ENCODE data around the gene YJEFN3.

The YJEFN3 gene

DNA sequence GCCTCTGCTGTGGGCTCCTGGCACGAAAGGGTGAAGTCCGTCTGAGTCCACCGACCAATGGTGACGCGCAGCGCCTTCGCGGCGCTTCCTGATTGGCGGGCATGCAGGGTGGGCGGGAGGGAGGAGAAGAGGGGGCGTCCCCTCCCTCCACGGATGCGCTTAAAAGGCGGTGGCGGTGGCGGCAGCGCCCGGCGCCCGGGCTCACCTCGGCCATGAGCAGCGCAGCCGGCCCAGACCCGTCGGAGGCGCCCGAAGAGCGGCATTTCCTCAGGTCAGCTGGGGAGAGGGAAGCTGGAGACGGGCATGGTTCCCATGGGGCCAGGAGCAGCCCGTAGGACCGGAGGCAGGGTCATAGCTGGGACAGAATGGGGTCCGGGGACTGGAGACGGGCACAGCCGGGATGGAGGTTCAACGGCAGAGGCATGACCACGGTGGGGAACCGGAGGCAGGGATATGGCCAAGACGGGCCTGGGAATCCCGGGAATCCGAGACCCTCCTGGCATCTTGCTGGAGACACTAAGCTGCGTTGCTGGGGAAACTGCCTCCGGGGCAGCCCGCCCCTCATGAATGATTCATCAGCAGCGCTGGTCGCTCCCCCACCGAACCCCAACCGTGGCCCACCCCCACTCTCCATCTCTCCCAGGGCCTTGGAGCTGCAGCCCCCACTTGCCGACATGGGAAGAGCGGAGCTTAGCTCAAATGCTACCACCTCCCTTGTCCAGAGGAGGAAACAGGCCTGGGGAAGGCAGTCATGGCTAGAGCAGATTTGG, at the start of gene YJEFN3:
Gene YJEFN3, plus strand, starts transcription at position 191 of the 770 bp plus-strand sequence. Its CDS starts 22 bp downstream, at position 213.
- no peak for DNase-seq

- no peak for DNase-seq
Observed at GRCh38 chr19:19480688-19481087, 48.0 kb upstream of the YJEFN3 start.

GRCh38 chr19:19482809-19483596, 45.7 kb upstream of the YJEFN3 start:
- no peak for DNase-seq

DNA sequence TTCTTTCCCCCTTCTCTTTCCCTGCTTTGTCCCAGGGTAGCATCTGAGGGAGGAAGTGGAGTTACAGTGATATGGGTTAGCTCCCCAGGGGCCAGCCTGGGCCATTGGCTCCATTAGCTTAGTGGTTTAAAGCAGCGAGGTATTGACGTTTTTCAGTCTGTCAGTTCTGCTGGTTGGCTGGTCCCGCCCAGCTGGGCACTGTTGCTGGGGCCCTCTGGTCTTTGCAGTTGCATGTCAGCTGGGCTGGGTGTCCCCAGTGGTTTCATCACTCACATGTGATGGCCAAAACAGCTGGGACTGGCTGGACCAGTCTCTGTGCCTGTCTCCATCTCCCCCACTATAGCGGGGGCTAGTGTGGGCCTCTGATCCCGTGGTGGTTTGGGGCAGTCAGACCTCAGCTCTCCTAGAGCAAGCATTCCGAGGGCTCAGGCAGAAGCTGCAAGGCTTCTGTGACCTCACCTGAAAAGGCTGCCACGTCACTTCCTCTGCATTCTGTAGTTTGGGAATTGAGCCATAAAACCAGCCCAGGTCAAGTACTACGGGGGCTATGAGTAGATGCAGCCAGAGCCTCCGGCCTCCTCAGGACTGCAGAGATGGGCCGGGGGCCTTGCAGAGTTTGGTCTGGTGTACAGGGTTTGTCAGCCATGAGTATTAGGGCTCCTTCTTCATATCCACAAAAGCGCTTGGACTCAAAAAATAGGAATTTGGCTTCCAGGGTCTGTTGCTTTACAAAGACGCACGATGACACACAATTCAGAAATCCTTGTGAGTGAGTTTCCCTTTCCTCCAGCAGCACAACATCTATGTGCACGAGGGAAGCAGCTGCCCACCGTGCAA, 43.3 kb upstream of the YJEFN3 start:
- no peak for DNase-seq

DNA sequence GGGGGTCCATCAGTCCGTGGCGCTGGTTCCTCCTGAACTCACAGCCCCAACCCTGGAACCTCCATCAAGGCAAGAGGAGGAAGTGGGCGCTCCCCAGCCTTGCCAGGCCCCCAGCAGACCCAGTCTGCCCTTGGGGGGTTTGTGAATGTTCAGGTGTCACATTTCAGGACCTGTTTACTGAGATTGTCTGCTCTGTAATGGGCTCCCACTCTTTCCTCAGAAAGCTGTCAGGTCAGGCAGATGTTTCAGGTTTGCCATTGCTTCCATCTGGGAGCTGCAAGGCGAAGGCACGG, 42.8 kb upstream of the YJEFN3 start:
- no peak for DNase-seq

DNA sequence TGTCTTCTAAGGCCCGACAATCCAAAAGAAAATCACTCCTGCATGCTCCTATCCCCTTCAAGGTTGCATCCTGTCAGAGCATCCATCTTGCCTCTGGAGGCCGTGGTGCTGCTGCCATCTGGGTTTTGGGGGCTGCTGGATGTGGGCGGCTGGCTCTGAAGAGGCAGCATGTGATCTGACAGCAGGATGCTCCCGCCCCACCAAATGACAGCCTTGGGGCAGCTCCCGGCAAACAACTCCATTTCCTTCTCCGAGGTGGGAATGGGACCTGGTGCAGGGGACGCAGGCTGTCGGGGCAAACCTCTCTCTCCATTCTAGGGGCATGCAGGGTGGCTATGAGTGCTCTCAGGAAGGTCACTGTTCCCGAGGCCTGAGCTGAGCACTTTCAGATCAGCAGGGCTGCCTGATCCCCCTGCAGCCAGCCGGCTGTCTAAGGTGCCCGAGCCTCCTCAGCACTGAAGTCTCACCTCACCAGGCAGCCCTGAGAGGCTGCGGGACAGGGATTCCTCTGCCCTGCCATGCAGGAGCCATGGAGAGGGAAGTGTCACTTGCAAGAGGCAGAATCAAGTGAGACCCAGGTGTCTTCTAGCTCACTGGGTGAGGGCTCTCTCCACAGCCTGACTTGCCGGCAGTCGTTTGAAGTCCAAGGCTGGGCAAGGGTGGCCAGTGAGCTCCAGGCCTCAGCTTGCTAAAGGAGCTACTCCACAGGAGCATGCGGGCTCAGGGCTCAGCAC, 42.2 kb upstream of the YJEFN3 start:
- no peak for DNase-seq

GRCh38 chr19:19487077-19487949, 41.4 kb upstream of the YJEFN3 start:
- no peak for DNase-seq

GRCh38 chr19:19487950-19488874, 40.5 kb upstream of the YJEFN3 start:
- no peak for DNase-seq

DNA sequence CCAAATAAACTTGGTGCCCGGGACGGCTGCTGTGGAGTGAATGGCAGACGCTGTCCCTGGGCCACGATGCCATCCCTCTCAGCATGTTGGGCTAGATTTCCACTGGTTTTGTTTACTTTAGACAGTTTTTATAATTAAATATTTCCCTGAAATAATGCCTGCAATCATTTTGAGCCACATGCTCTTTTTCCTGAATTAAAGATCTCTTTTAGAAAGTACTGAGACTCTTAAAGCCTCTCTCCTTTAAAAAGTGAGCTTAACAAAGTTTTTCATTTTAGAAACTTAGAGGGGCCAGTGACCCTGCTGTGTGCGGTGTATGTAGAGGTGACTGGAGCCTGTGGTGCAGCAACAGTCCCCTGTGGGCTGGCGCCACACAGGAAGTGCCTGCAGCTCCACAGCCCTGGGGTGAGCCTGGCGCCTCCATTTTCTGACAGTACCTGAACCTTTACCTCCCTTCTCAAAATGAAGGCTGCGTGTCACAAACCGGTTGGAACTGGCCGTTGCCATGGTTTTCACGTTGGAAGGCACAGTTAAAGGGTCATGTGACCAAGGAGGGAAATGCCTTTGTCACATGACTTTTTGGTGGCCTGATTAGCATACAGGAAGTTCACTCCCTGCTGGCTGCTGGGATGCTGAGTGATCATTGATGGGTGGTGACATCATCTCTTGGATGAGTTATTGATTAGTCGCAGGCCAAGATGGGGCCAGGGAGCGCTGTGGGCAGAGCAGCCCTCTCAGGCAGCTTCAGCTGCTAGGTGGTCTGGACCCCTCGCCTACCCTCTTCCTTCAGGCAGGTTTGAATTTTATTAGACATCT, 39.6 kb upstream of the YJEFN3 start:
- DNase-seq: peak; percentile 57

DNA sequence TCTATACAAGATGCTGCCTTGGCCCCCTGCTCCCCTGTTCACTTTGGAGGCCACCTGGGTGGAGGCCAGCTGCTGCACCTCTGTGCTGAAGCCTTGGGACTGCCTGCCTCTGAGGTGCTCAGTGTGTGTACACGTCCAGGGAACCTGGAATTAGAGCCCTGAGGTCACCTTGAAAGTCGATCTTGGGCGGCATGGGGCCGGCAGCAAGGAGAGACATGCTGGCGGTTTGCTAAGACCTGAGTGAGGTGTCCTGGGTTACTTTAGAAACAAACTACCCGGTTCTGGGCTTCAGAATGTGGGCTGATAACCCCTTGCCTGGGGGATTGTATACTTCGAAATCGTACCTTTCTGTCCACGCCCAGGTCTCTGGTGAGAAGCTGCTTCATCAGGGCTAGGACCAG, 38.9 kb upstream of the YJEFN3 start:
- DNase-seq: no peak

- DNase-seq: peak; percentile 44
Observed at GRCh38 chr19:19490214-19490968, 38.3 kb upstream of the YJEFN3 start.

GRCh38 chr19:19491321-19492025, 37.2 kb upstream of the YJEFN3 start:
- no peak for DNase-seq

- no peak for DNase-seq
Observed at GRCh38 chr19:19492026-19492610, 36.6 kb upstream of the YJEFN3 start.

DNA sequence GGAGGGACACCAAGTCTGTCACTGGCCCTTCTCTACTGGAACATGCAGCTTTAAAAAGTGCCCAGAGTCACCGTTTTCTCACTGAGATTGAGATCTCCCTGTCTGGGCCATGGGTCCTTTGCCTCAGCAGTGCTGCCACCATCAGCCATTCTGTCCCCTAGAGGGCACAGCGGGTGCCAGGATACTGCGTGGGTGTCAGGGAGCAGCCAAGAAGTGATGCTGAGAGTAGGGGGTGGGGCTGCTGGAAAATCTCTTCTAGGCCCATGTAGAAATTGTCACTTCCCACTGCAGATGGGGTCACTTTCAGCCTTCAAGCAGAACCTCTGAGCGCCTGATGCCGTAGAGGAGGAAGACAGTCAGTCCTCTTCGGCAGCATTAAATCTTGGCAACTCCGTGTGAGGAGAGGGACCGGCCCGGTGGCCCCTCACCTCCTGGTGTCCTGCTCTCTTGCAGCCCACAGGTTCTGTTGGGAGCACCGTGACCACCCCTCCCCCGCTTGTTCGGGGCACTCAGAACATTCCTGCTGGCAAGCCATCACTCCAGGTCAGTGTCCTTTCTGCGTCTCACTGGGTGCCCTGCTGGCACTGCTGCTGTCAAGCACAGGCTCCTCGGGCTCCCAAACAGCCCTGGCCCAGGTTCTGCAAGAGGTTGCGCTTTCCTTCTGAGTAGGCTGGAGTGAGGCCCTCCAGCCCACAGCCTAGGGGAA, 34.7 kb upstream of the YJEFN3 start:
- no peak for DNase-seq

- DNase-seq: no peak
Observed at GRCh38 chr19:19495614-19496603, 32.8 kb upstream of the YJEFN3 start.
